BLaER1 (cell line): Measurements from ENCODE around the gene F11.
"Not testable (repeated sequence)": the region's sequence is repeated elsewhere in the genome, so short reads cannot be mapped to it uniquely, and the experiment has no call there.

Experiments used
- H3K27ac ChIP-seq: shearing (Covaris generic); formaldehyde crosslinking; 2 replicates; pipeline ENCODE4 v1.8.1; 2022
- H3K27me3 ChIP-seq: shearing (Covaris generic); formaldehyde crosslinking; 2 replicates; pipeline ENCODE4 v1.8.1; 2022
- H3K36me3 ChIP-seq: shearing (Covaris generic); formaldehyde crosslinking; 2 replicates; pipeline ENCODE4 v1.8.1; 2022
- H3K4me1 ChIP-seq: shearing (Covaris generic); formaldehyde crosslinking; 2 replicates; pipeline ENCODE4 v1.8.1; 2022
- H3K4me2 ChIP-seq: shearing (Covaris generic); formaldehyde crosslinking; 2 replicates; pipeline ENCODE4 v1.8.1; 2022
- H3K4me3 ChIP-seq: shearing (Covaris generic); formaldehyde crosslinking; 2 replicates; pipeline ENCODE4 v1.8.1; 2022
- H3K9ac ChIP-seq: shearing (Covaris generic); formaldehyde crosslinking; 2 replicates; pipeline ENCODE4 v1.8.1; 2022
- H3K9me3 ChIP-seq: shearing (Covaris generic); formaldehyde crosslinking; 2 replicates; pipeline ENCODE4 v1.8.1; 2022
- H4K20me1 ChIP-seq: shearing (Covaris generic); formaldehyde crosslinking; 2 replicates; pipeline ENCODE4 v1.8.1; 2022
- Cebpa-rat ChIP-seq: shearing (Covaris generic); IDR thresholded peaks from 2 replicates; pipeline ENCODE4 v1.8.1; 2022

F11 gene

GRCh38 chr4:186249785-186250754 lies 15.9 kb upstream of the F11 start:
- H3K9ac ChIP-seq = no peak overlapping the region
- no peak overlapping the region for H3K4me3 ChIP-seq
- no peak overlapping the region for H3K4me2 ChIP-seq

GRCh38 chr4:186250760-186251159 lies 15.2 kb upstream of the F11 start:
- no peaks in the 10 kb centered on the region for H3K36me3 ChIP-seq
- H3K27me3 ChIP-seq = no peaks in the 10 kb centered on the region
- no peak for TF ChIP-seq Cebpa-rat
- no peaks in the 10 kb centered on the region for H3K9me3 ChIP-seq
- H3K9ac ChIP-seq = no peak overlapping the region
- no peaks in the 10 kb centered on the region for H4K20me1 ChIP-seq
- no peak overlapping the region for H3K4me3 ChIP-seq
- H3K4me1 ChIP-seq = no peaks in the 10 kb centered on the region
- H3K27ac ChIP-seq = no peak overlapping the region
- H3K4me2 ChIP-seq = no peak overlapping the region

More at GRCh38 chr4:186249785-186250754, 15.9 kb upstream of the F11 start:
- Histone ChIP-seq H3K27me3 (no peaks in the 10 kb centered on the region), H3K27ac (no peak overlapping the region), H4K20me1 (no peaks in the 10 kb centered on the region), H3K4me1 (no peaks in the 10 kb centered on the region), H3K9me3 (peaks cover 4% of the 10 kb centered on the region; the same call in 1 of the 2 replicates), H3K36me3 (no peaks in the 10 kb centered on the region)
- no peak for TF ChIP-seq Cebpa-rat

GRCh38 chr4:186255122-186255521 lies 10.9 kb upstream of the F11 start:
- H3K36me3 ChIP-seq = no peaks in the 10 kb centered on the region
- H3K4me3 ChIP-seq = no peak overlapping the region
- no peak overlapping the region for H3K27ac ChIP-seq
- no peak for TF ChIP-seq Cebpa-rat
- no peaks in the 10 kb centered on the region for H4K20me1 ChIP-seq
- no peak overlapping the region for H3K4me2 ChIP-seq
- no peaks in the 10 kb centered on the region for H3K4me1 ChIP-seq
- no peak overlapping the region for H3K9ac ChIP-seq
- H3K27me3 ChIP-seq = no peaks in the 10 kb centered on the region
- H3K9me3 ChIP-seq = no peaks in the 10 kb centered on the region

GRCh38 chr4:186258216-186258811 lies 7.7 kb upstream of the F11 start:
- H3K9me3 ChIP-seq = no peaks in the 10 kb centered on the region
- no peak overlapping the region for H3K4me3 ChIP-seq
- H3K9ac ChIP-seq = no peak overlapping the region
- no peaks in the 10 kb centered on the region for H4K20me1 ChIP-seq
- H3K27ac ChIP-seq = no peak overlapping the region
- H3K4me1 ChIP-seq = no peaks in the 10 kb centered on the region
- H3K4me2 ChIP-seq = no peak overlapping the region
- no peak for TF ChIP-seq Cebpa-rat
- H3K27me3 ChIP-seq = no peaks in the 10 kb centered on the region
- H3K36me3 ChIP-seq = no peaks in the 10 kb centered on the region

GRCh38 chr4:186260117-186260503 lies 5.9 kb upstream of the F11 start:
- Histone ChIP-seq H3K27ac (no peak overlapping the region), H4K20me1 (no peaks in the 10 kb centered on the region), H3K27me3 (no peaks in the 10 kb centered on the region), H3K4me1 (no peaks in the 10 kb centered on the region), H3K4me3 (no peak overlapping the region), H3K9ac (no peak overlapping the region), H3K4me2 (no peak overlapping the region), H3K9me3 (no peaks in the 10 kb centered on the region), H3K36me3 (no peaks in the 10 kb centered on the region)
- no peak for TF ChIP-seq Cebpa-rat

GRCh38 chr4:186260504-186261448 lies 5.2 kb upstream of the F11 start:
- no peak overlapping the region for H3K9ac ChIP-seq
- no peaks in the 10 kb centered on the region for H4K20me1 ChIP-seq
- no peaks in the 10 kb centered on the region for H3K36me3 ChIP-seq
- H3K27me3 ChIP-seq = no peaks in the 10 kb centered on the region
- H3K9me3 ChIP-seq = no peaks in the 10 kb centered on the region
- H3K27ac ChIP-seq = no peak overlapping the region
- H3K4me1 ChIP-seq = no peaks in the 10 kb centered on the region
- no peak overlapping the region for H3K4me3 ChIP-seq
- no peak for TF ChIP-seq Cebpa-rat
- no peak overlapping the region for H3K4me2 ChIP-seq

- no peaks in the 10 kb centered on the region for H3K9me3 ChIP-seq
- no peak overlapping the region for H3K9ac ChIP-seq
- H3K27me3 ChIP-seq = no peaks in the 10 kb centered on the region
- no peak overlapping the region for H3K4me3 ChIP-seq
- H3K4me1 ChIP-seq = no peaks in the 10 kb centered on the region
- H3K4me2 ChIP-seq = no peak overlapping the region
- TF ChIP-seq Cebpa-rat = no peak
- no peaks in the 10 kb centered on the region for H3K36me3 ChIP-seq
- H4K20me1 ChIP-seq = no peaks in the 10 kb centered on the region
- no peak overlapping the region for H3K27ac ChIP-seq
Measured at GRCh38 chr4:186264660-186265059, 1.3 kb upstream of the F11 start.

GRCh38 chr4:186265250-186265649 lies 739 bp upstream of the F11 start:
- not testable (repeated sequence) for H3K27ac ChIP-seq, H3K9me3 ChIP-seq, H3K4me3 ChIP-seq, H3K9ac ChIP-seq, H3K27me3 ChIP-seq, H3K4me2 ChIP-seq, H3K4me1 ChIP-seq, H3K36me3 ChIP-seq, H4K20me1 ChIP-seq

- Histone ChIP-seq H4K20me1 (no peaks in the 10 kb centered on the region), H3K27ac (no peak overlapping the region), H3K4me2 (no peak overlapping the region), H3K4me1 (no peaks in the 10 kb centered on the region), H3K4me3 (no peak overlapping the region), H3K27me3 (no peaks in the 10 kb centered on the region), H3K9me3 (no peaks in the 10 kb centered on the region), H3K36me3 (no peaks in the 10 kb centered on the region), H3K9ac (no peak overlapping the region)
- no peak for TF ChIP-seq Cebpa-rat
Measured at GRCh38 chr4:186266729-186267456, 904 bp downstream of the F11 start.
